SK-N-MC (cell line): ENCODE measurements around the gene ELMOD2.

Experiments used
- DNase-seq: peaks from one replicate; pipeline ENCODE4 v3.0.0-alpha.2; 2011; ENCODE audit warnings: low read depth, low spot score
- H3K27ac ChIP-seq: fragments of 200-600 bp; sonication (generic); 2 replicates; pipeline ENCODE4 v1.5.1; 2016; ENCODE audit warnings: mixed run types
- H3K36me3 ChIP-seq: fragments of 200-600 bp; sonication (generic); 2 replicates; pipeline ENCODE4 v1.6.1; 2017; ENCODE audit warnings: antibody characterized with exemption, low read length, mixed read lengths; ENCODE audit not compliant: insufficient read depth
- H3K4me3 ChIP-seq: fragments of 200-600 bp; sonication (generic); 2 replicates; pipeline ENCODE4 v1.5.1; 2016
- H3K9ac ChIP-seq: fragments of 200-600 bp; sonication (generic); 2 replicates; pipeline ENCODE4 v1.8.0; 2017; ENCODE audit warnings: mixed run types, mixed read lengths; ENCODE audit not compliant: insufficient read length
- H3K9me3 ChIP-seq: fragments of 200-600 bp; sonication (generic); 2 replicates; pipeline ENCODE4 v1.6.1; 2017; ENCODE audit warnings: low read depth, mild to moderate bottlenecking, antibody characterized with exemption, low read length, moderate library complexity, mixed read lengths
- EZH2 ChIP-seq: fragments of 200-600 bp; sonication (generic); IDR thresholded peaks from one replicate; pipeline ENCODE4 v1.6.1; 2017; ENCODE audit warnings: antibody characterized with exemption
- FOXP2 ChIP-seq: optimal IDR thresholded peaks from 2 replicates; pipeline ENCODE3; 2011; ENCODE audit warnings: mild to moderate bottlenecking, moderate library complexity; ENCODE audit not compliant: insufficient read depth; ENCODE audit errors: extremely low read length, control extremely low read depth
- POLR2AphosphoS5 ChIP-seq: IDR thresholded peaks from 2 replicates; pipeline ENCODE4 v1.6.1; 2012; ENCODE audit warnings: mild to moderate bottlenecking, low read depth, low read length, borderline replicate concordance

Gene ELMOD2

GRCh38 chr4:140569307-140569638 lies 45.3 kb downstream of the ELMOD2 start:
- no peak for TF ChIP-seq FOXP2
- no peak for TF ChIP-seq POLR2AphosphoS5
- TF ChIP-seq EZH2: no peak
- H3K4me3 ChIP-seq: no peak overlapping the region
- no peaks in the 10 kb centered on the region for H3K9me3 ChIP-seq
- no peak for DNase-seq
- H3K36me3 ChIP-seq: no peaks in the 10 kb centered on the region
- no peak overlapping the region for H3K9ac ChIP-seq
- no peak overlapping the region for H3K27ac ChIP-seq

GRCh38 chr4:140571620-140572019 lies 47.7 kb downstream of the ELMOD2 start:
- Histone ChIP-seq H3K27ac (no peak overlapping the region), H3K4me3 (no peak overlapping the region), H3K9me3 (no peaks in the 10 kb centered on the region), H3K9ac (no peak overlapping the region), H3K36me3 (no peaks in the 10 kb centered on the region)
- TF ChIP-seq FOXP2 (no peak), EZH2 (no peak), POLR2AphosphoS5 (no peak)
- DNase-seq: no peak

DNA sequence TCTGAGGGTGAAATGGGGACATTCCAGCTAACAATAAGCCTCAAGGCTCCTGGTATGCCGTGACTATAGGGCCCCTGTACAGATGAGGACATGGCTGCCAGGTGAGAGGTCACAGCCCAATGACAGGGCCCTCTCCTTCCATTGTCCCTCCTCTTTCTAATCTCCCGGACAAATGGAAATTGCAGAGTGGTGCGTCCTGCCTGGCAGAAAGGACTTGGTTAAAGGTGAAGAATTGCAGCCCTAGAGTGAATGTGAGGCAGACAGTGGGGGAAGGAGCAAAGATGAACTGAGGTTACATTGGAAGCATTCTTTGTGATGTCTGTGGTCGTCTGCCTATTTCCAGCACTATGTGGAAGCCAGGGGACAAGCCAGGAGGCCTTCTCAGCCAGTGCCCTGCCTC lies 51.5 kb downstream of the ELMOD2 start:
- no peak overlapping the region for H3K9ac ChIP-seq
- H3K36me3 ChIP-seq: no peaks in the 10 kb centered on the region
- no peak for DNase-seq
- H3K9me3 ChIP-seq: no peaks in the 10 kb centered on the region
- TF ChIP-seq POLR2AphosphoS5 (no peak), EZH2 (no peak), FOXP2 (no peak)
- no peak overlapping the region for H3K4me3 ChIP-seq
- H3K27ac ChIP-seq: no peak overlapping the region

GRCh38 chr4:140579278-140579677 lies 55.3 kb downstream of the ELMOD2 start:
- Histone ChIP-seq H3K27ac (no peak overlapping the region), H3K9ac (no peak overlapping the region), H3K4me3 (no peak overlapping the region), H3K36me3 (no peaks in the 10 kb centered on the region), H3K9me3 (no peaks in the 10 kb centered on the region)
- TF ChIP-seq FOXP2 (no peak), POLR2AphosphoS5 (no peak), EZH2 (no peak)
- no peak for DNase-seq

DNA sequence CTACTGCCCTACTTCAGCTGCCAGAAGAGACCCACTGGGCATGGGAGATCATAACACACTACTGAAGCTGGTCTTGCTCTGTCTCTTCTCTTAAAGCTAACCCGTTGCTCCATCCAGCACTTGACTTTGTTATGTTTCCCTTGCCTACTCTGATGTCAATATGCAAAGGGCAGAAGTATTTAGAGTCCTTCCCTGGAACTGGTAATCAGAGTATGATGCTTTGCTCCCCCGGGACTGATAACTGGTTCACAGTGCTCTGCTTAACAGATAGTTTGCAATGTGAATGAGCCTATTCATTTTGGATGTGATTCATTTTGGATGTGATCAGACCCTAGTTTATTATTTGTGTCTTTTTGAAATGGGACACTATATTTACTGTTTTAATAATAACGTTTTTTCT lies 57.1 kb downstream of the ELMOD2 start:
- Histone ChIP-seq H3K36me3 (no peaks in the 10 kb centered on the region), H3K9me3 (no peaks in the 10 kb centered on the region), H3K27ac (no peak overlapping the region), H3K9ac (no peak overlapping the region), H3K4me3 (no peak overlapping the region)
- no peak for DNase-seq
- TF ChIP-seq POLR2AphosphoS5 (no peak), EZH2 (no peak), FOXP2 (no peak)

GRCh38 chr4:140584439-140584838 lies 60.5 kb downstream of the ELMOD2 start:
- 0 out of 2 replicates have a peak, but pooled peaks have one; percentile 18 for TF ChIP-seq POLR2AphosphoS5
- TF ChIP-seq FOXP2: no peak
- Histone ChIP-seq H3K36me3 (no peaks in the 10 kb centered on the region), H3K9ac (peak overlapping the region; percentile 52), H3K9me3 (no peaks in the 10 kb centered on the region), H3K4me3 (peak overlapping the region; percentile 58), H3K27ac (peak overlapping the region; percentile 80)
- peak; percentile 48 for DNase-seq

GRCh38 chr4:140595065-140595464 lies 71.1 kb downstream of the ELMOD2 start:
- no peak overlapping the region for H3K9ac ChIP-seq
- DNase-seq: no peak
- no peak overlapping the region for H3K27ac ChIP-seq
- no peak overlapping the region for H3K4me3 ChIP-seq
- H3K36me3 ChIP-seq: no peaks in the 10 kb centered on the region
- TF ChIP-seq FOXP2 (no peak), EZH2 (no peak), POLR2AphosphoS5 (no peak)
- no peaks in the 10 kb centered on the region for H3K9me3 ChIP-seq

GRCh38 chr4:140600408-140600807 lies 76.4 kb downstream of the ELMOD2 start:
- Histone ChIP-seq H3K9ac (no peak overlapping the region), H3K9me3 (no peaks in the 10 kb centered on the region), H3K27ac (no peak overlapping the region), H3K36me3 (no peaks in the 10 kb centered on the region), H3K4me3 (no peak overlapping the region)
- TF ChIP-seq FOXP2: no peak
- no peak for TF ChIP-seq EZH2
- TF ChIP-seq POLR2AphosphoS5: no peak
- no peak for DNase-seq

- H3K9me3 ChIP-seq: no peaks in the 10 kb centered on the region
- H3K9ac ChIP-seq: no peak overlapping the region
- TF ChIP-seq EZH2 (no peak), POLR2AphosphoS5 (no peak), FOXP2 (no peak)
- 0 out of 2 replicates have a peak overlapping the region, but pooled peaks have one; percentile 18 for H3K4me3 ChIP-seq
- H3K36me3 ChIP-seq: no peaks in the 10 kb centered on the region
- no peak overlapping the region for H3K27ac ChIP-seq
- no peak for DNase-seq
Observed at GRCh38 chr4:140602714-140603113, 78.7 kb downstream of the ELMOD2 start.
